ENCODE measurements around the gene ZC3H13. TPM values are rescaled to one million over a fixed set of nuclear protein-coding genes. Genes with fewer than 3 reads are reported as not detected.

The ZC3H13 gene
- total RNA-seq, 1 donor from 2014 or later, result 46.7 TPM

GRCh38 chr13:45943120-45943519 lies 109.4 kb downstream of the ZC3H13 start:
- ATAC-seq (no peak), DNase-seq (ENCODE audit: low spot score) (no peak)

- DNase-seq (ENCODE audit: low spot score) (no peak), ATAC-seq (no peak)
Observed at GRCh38 chr13:45941261-45941660, 111.3 kb downstream of the ZC3H13 start.

- no peak for ATAC-seq
- DNase-seq (ENCODE audit: low spot score), result no peak
Observed at GRCh38 chr13:45940061-45940460, 112.5 kb downstream of the ZC3H13 start.

GRCh38 chr13:45936621-45937020 lies 115.9 kb downstream of the ZC3H13 start:
- DNase-seq (ENCODE audit: low spot score), result no peak
- ATAC-seq, result no peak

- ATAC-seq (no peak), DNase-seq (ENCODE audit: low spot score) (no peak)
Observed at GRCh38 chr13:45934283-45934682, 118.3 kb downstream of the ZC3H13 start.

- no peak for DNase-seq (ENCODE audit: low spot score)
- ATAC-seq, result no peak
Observed at GRCh38 chr13:45933203-45933908, 119.2 kb downstream of the ZC3H13 start.

- peak; percentile 29 for ATAC-seq
- no peak for DNase-seq (ENCODE audit: low spot score)
Observed at GRCh38 chr13:45932676-45933075, 119.9 kb downstream of the ZC3H13 start.

GRCh38 chr13:45932172-45932571 lies 120.4 kb downstream of the ZC3H13 start:
- ATAC-seq (no peak), DNase-seq (ENCODE audit: low spot score) (no peak)

GRCh38 chr13:45931211-45931610 lies 121.3 kb downstream of the ZC3H13 start:
- no peak for DNase-seq (ENCODE audit: low spot score)
- no peak for ATAC-seq

- ATAC-seq (no peak), DNase-seq (ENCODE audit: low spot score) (no peak)
Observed at GRCh38 chr13:45930177-45930576, 122.4 kb downstream of the ZC3H13 start.

GRCh38 chr13:45928843-45929242 lies 123.7 kb downstream of the ZC3H13 start:
- peak; percentile 35 for ATAC-seq
- no peak for DNase-seq (ENCODE audit: low spot score)

- ATAC-seq (no peak), DNase-seq (ENCODE audit: low spot score) (no peak)
Observed at GRCh38 chr13:45928176-45928575, 124.4 kb downstream of the ZC3H13 start.

GRCh38 chr13:45926741-45927140 lies 125.8 kb downstream of the ZC3H13 start:
- ATAC-seq (no peak), DNase-seq (ENCODE audit: low spot score) (no peak)

- DNase-seq (ENCODE audit: low spot score) (no peak), ATAC-seq (no peak)
Observed at GRCh38 chr13:45925151-45925550, 127.4 kb downstream of the ZC3H13 start.

- no peak for DNase-seq (ENCODE audit: low spot score)
- ATAC-seq, result no peak
Observed at GRCh38 chr13:45921162-45921736, 131.3 kb downstream of the ZC3H13 start.

- DNase-seq (ENCODE audit: low spot score), result no peak
- ATAC-seq, result no peak
Observed at GRCh38 chr13:45918597-45918996, 133.9 kb downstream of the ZC3H13 start.

- ATAC-seq, result no peak
- DNase-seq (ENCODE audit: low spot score), result no peak
Observed at GRCh38 chr13:45917019-45917418, 135.5 kb downstream of the ZC3H13 start.

GRCh38 chr13:45915686-45916439 lies 136.7 kb downstream of the ZC3H13 start:
- no peak for DNase-seq (ENCODE audit: low spot score)
- ATAC-seq, result no peak

- ATAC-seq (no peak), DNase-seq (ENCODE audit: low spot score) (no peak)
Observed at GRCh38 chr13:45909673-45910072, 142.9 kb downstream of the ZC3H13 start.

- no peak for ATAC-seq
- no peak for DNase-seq (ENCODE audit: low spot score)
Observed at GRCh38 chr13:45909089-45909488, 143.5 kb downstream of the ZC3H13 start.

- DNase-seq (ENCODE audit: low spot score) (no peak), ATAC-seq (no peak)
Observed at GRCh38 chr13:45907503-45907902, 145.0 kb downstream of the ZC3H13 start.
